Measurements from ENCODE around the gene TMEM141. TPM values are rescaled to one million over a fixed set of nuclear protein-coding genes. Genes with fewer than 3 reads are reported as not detected.

The TMEM141 gene
- total RNA-seq, 1 donor from 2014 or later: 29.2 TPM

DNA sequence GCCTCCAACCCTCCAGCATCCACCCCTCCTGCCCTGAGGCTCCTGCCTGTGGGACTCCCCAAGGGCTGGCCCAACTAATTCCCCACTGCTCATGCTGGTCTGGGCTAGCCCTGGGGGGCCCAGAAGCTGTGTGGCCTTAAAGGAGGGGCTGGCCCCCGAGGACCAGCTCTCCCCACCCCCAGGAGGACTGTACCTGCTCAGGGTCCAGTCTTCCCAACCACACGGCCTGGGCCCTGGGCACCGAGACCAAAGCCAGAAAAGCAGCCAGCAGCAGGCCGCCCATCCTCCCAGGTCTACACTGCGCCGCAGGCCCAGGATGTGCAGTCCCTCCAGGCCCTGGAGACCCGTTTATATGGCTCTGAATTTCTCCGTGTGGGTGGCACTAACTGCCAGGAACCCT lies 42.9 kb upstream of the TMEM141 start, which contains the start of gene LCN6:
LCN6 (minus strand) TSS at position 325 of the 400 bp plus-strand sequence; CDS start at position 283, 42 bp downstream.
- no peaks in the 10 kb centered on the region for H3K4me1 Mint-ChIP-seq (ENCODE audit: unreplicated experiment)
- peaks cover 20% of the 10 kb centered on the region for H3K27me3 Mint-ChIP-seq (ENCODE audit: unreplicated experiment)
- no peak within 1 kb of the TSS for H3K4me3 Mint-ChIP-seq (ENCODE audit: unreplicated experiment)
- no peaks in the 10 kb centered on the region for H3K36me3 Mint-ChIP-seq (ENCODE audit: unreplicated experiment)
- TF ChIP-seq, protein P1, sequence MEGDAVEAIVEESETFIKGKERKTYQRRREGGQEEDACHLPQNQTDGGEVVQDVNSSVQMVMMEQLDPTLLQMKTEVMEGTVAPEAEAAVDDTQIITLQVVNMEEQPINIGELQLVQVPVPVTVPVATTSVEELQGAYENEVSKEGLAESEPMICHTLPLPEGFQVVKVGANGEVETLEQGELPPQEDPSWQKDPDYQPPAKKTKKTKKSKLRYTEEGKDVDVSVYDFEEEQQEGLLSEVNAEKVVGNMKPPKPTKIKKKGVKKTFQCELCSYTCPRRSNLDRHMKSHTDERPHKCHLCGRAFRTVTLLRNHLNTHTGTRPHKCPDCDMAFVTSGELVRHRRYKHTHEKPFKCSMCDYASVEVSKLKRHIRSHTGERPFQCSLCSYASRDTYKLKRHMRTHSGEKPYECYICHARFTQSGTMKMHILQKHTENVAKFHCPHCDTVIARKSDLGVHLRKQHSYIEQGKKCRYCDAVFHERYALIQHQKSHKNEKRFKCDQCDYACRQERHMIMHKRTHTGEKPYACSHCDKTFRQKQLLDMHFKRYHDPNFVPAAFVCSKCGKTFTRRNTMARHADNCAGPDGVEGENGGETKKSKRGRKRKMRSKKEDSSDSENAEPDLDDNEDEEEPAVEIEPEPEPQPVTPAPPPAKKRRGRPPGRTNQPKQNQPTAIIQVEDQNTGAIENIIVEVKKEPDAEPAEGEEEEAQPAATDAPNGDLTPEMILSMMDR (IDR thresholded peaks at IDR 0.05): no peak
- no peak for DNase-seq (ENCODE audit: extremely low spot score, unreplicated experiment)
- no peak within 1 kb of the TSS for H3K27ac Mint-ChIP-seq (ENCODE audit: unreplicated experiment)
- peaks cover 12% of the 10 kb centered on the region for H3K9me3 Mint-ChIP-seq (ENCODE audit: unreplicated experiment)

DNA sequence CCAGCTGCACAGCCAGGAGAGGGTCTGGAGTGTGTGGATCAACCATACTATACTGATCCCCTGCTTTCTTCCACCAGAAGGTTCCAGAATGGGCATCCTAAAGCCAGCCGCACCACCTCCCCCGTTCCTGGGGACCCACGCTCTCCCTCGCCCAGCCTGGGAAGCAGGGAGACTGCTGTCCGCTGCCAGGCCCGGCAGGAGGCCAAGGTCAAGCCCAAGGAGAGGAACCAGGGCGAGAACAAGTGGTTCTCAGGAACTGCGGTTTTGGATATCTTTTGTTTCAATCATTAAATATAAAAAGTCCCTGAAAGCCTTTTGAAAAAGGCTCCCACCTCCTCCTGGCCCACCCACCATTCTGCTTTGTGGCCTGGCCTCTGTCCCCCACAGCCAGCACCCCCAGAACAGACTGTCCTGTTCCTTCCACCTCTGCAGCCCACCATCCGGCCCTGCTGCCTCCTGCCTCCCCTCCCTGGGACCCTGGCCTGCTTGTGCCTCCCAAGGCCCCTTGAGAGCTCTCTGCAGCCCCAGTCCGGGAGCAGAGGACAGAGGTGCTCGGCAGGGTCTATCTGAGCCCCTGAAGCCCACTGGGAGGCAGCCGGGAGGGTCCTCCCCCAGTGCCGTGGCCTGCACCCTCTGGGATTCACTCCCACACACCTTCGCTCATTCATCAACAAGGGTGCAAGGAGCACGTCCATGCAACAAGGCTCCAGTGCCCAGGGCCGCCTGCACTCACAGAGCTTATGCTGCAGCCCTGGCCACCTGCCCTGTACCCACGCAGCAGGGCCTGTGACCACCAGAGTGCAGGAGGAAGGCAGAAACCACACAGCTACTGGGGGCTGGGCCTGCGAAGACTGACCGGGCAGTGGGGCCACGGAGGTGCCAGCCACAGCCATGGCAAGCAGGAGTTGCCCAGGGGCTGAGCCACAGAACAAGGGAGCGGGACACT lies 42.2 kb upstream of the TMEM141 start:
- peaks cover 20% of the 10 kb centered on the region for H3K27me3 Mint-ChIP-seq (ENCODE audit: unreplicated experiment)
- no peak overlapping the region for H3K4me3 Mint-ChIP-seq (ENCODE audit: unreplicated experiment)
- no peak overlapping the region for H3K27ac Mint-ChIP-seq (ENCODE audit: unreplicated experiment)
- H3K9me3 Mint-ChIP-seq (ENCODE audit: unreplicated experiment): peaks cover 12% of the 10 kb centered on the region
- TF ChIP-seq, protein P1 (IDR thresholded peaks at IDR 0.05): no peak
- no peaks in the 10 kb centered on the region for H3K36me3 Mint-ChIP-seq (ENCODE audit: unreplicated experiment)
- H3K4me1 Mint-ChIP-seq (ENCODE audit: unreplicated experiment): no peaks in the 10 kb centered on the region
- DNase-seq (ENCODE audit: extremely low spot score, unreplicated experiment): no peak

DNA sequence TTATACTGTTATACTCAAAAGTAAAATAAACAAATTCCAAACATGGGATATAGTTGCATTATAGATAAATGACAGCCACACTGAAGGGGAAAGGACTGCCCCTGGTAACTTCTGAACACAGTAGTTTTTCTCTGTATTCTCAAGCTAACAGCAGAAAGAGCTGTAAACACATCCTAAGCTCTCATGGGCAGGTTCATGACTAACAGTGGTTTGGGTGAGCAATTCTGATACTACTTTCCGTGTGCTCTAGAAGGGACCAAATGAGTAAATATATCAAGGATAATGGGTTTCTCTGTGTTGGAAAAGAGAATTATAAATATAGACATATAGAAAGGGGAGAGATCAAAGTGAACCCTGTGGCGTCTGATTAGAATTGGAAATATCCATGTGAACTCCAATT lies 40.6 kb upstream of the TMEM141 start:
- no peaks in the 10 kb centered on the region for H3K4me1 Mint-ChIP-seq (ENCODE audit: unreplicated experiment)
- TF ChIP-seq, protein P1 (IDR thresholded peaks at IDR 0.05): no peak
- peaks cover 20% of the 10 kb centered on the region for H3K27me3 Mint-ChIP-seq (ENCODE audit: unreplicated experiment)
- no peaks in the 10 kb centered on the region for H3K36me3 Mint-ChIP-seq (ENCODE audit: unreplicated experiment)
- H3K27ac Mint-ChIP-seq (ENCODE audit: unreplicated experiment): no peak overlapping the region
- DNase-seq (ENCODE audit: extremely low spot score, unreplicated experiment): no peak
- H3K9me3 Mint-ChIP-seq (ENCODE audit: unreplicated experiment): peaks cover 12% of the 10 kb centered on the region
- no peak overlapping the region for H3K4me3 Mint-ChIP-seq (ENCODE audit: unreplicated experiment)

DNA sequence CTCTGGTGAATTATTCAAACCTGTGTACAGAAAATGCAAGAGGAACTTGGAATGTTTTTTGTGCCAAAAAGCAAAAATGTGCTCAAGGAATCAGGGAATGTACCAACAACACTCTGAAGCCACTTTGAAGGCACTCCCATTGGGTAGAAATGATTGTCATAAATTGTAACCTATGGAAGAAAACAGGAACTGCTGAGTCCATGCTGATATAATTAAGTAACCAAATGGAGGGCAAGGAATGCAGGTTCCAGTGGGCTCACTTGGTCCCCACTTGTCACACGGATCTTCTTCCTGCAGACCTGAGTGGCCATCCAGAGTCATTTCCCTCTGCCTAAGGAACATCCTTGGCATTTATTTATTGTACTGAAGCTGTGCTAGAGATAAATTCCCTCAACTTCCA lies 39.9 kb upstream of the TMEM141 start:
- H3K4me3 Mint-ChIP-seq (ENCODE audit: unreplicated experiment): no peak overlapping the region
- DNase-seq (ENCODE audit: extremely low spot score, unreplicated experiment): no peak

DNA sequence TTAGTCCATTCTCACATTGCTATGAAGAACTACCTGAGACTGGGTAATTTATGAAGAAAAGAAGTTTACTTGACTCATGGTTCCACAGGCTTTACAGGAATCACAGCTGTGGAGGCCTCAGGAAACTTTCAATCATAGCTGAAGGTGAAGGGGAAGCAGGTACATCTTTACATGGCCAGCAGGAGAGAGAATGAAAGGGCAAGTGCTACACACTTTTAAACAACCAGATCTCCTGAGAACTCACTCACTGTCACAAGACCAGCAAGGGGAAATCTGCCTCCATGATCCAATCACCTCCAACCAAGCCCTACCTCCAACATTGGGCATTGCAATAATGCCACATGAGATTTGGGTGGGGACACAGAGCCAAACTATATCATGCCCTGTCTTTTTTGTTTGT lies 39.3 kb upstream of the TMEM141 start:
- Mint-ChIP-seq H3K4me3 (ENCODE audit: unreplicated experiment) (no peak overlapping the region), H3K4me1 (ENCODE audit: unreplicated experiment) (no peaks in the 10 kb centered on the region), H3K9me3 (ENCODE audit: unreplicated experiment) (peaks cover 12% of the 10 kb centered on the region), H3K27ac (ENCODE audit: unreplicated experiment) (no peak overlapping the region), H3K36me3 (ENCODE audit: unreplicated experiment) (no peaks in the 10 kb centered on the region), H3K27me3 (ENCODE audit: unreplicated experiment) (peaks cover 20% of the 10 kb centered on the region)
- TF ChIP-seq, protein P1 (IDR thresholded peaks at IDR 0.05): no peak
- no peak for DNase-seq (ENCODE audit: extremely low spot score, unreplicated experiment)

More for the DNA sequence above, 39.9 kb upstream of the TMEM141 start:
- TF ChIP-seq, protein P1 (IDR thresholded peaks at IDR 0.05): no peak
- H3K9me3 Mint-ChIP-seq (ENCODE audit: unreplicated experiment): peaks cover 12% of the 10 kb centered on the region
- H3K27me3 Mint-ChIP-seq (ENCODE audit: unreplicated experiment): peaks cover 20% of the 10 kb centered on the region
- H3K4me1 Mint-ChIP-seq (ENCODE audit: unreplicated experiment): no peaks in the 10 kb centered on the region
- no peaks in the 10 kb centered on the region for H3K36me3 Mint-ChIP-seq (ENCODE audit: unreplicated experiment)
- no peak overlapping the region for H3K27ac Mint-ChIP-seq (ENCODE audit: unreplicated experiment)

Data from osteocyte (in vitro differentiated cells).